T47D (cell line): ENCODE data around the gene SEL1L.

ENCODE experiments used
- DNase-seq, 2 experiments: peaks; one replicate each; pipeline versions ENCODE4 v3.0.0 to v3.0.0-alpha.2; 2011 to 2012; ENCODE audit warnings: low read depth in 1 of 2, low spot score in 1 of 2
- JUND ChIP-seq: IDR thresholded peaks from 2 replicates; pipeline ENCODE4 v1.6.1; 2012; ENCODE audit warnings: low read depth
- in situ Hi-C: cut with HindIII; loops from 2 replicates; pipeline ENCODE4 v1.10.0; 2016; ENCODE audit warnings: low sequenced_read_pairs, low pct_unique_long_range_greater_than_20kb

SEL1L gene

GRCh38 chr14:81429028-81429427 is 104.6 kb downstream of the SEL1L start:
- DNase-seq = no peak
- no peak for TF ChIP-seq JUND
- in situ Hi-C loops = no loop called here

DNA sequence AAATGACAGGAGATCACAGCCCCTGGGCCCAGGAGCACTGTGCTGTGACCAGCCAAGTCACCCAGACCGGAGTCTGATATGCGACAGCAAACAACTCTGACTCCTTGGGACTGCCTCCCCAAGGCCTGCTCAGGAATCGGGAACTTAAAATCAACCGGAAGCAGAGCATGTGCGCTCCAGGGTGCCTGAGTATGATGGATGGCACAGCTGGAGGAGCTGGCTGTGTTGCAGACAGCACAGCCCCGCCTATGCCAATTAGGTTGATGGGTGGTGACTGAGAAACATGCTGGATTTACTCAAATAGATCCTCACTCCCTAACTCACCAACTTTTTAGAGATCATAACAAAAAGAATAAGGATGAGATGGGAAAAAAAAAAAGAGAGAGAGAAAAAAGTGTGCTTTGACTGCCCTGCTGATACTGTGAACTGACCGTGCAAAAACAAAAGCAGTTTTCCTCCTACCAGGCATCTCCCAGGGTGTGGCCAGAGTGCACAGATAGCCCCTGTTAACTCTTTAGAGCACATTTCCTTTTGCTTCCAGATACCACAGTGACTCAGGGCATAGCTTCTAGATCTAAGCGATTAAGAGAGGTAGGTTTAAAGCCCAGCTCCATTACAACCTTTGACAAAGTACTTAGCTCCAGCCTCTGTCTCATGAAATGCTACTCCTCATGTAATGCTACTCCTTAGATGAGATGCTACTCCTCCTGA is 106.2 kb downstream of the SEL1L start:
- TF ChIP-seq JUND = no peak
- no peak for DNase-seq

GRCh38 chr14:81423504-81423903 is 110.1 kb downstream of the SEL1L start:
- no peak for DNase-seq
- in situ Hi-C loops = no loop called here
- no peak for TF ChIP-seq JUND

More for the DNA sequence above, 106.2 kb downstream of the SEL1L start:
- in situ Hi-C loops = no loop called here
